ENCODE results near the gene FADS6.
"Not testable (repeated sequence)": the region's sequence is repeated elsewhere in the genome, so short reads cannot be mapped to it uniquely, and the experiment has no call there.

Gene FADS6

GRCh38 chr17:74882517-74883240, 10.8 kb downstream of the FADS6 start:
- DNase-seq = no peak

- DNase-seq = no peak
Observed at GRCh38 chr17:74881073-74881472, 12.4 kb downstream of the FADS6 start.

GRCh38 chr17:74879308-74879707, 14.1 kb downstream of the FADS6 start:
- DNase-seq = no peak

GRCh38 chr17:74878658-74879057, 14.8 kb downstream of the FADS6 start:
- no peak for DNase-seq

GRCh38 chr17:74877592-74878548, 15.6 kb downstream of the FADS6 start:
- no peak for DNase-seq

- no peak for DNase-seq
Observed at GRCh38 chr17:74875977-74876593, 17.3 kb downstream of the FADS6 start.

GRCh38 chr17:74875155-74875976, 18.1 kb downstream of the FADS6 start:
- DNase-seq = no peak

GRCh38 chr17:74874615-74875037, 18.8 kb downstream of the FADS6 start:
- DNase-seq = no peak

- no peak for DNase-seq
Observed at GRCh38 chr17:74873874-74874614, 19.4 kb downstream of the FADS6 start.

- peak; percentile 100 for DNase-seq
Observed at GRCh38 chr17:74873037-74873873, 20.2 kb downstream of the FADS6 start.

- DNase-seq = no peak
Observed at GRCh38 chr17:74872313-74873036, 21.0 kb downstream of the FADS6 start, which contains the start of gene FDXR. FDXR (minus strand) TSS chr17:74872994; CDS start chr17:74872944, 50 bp downstream.

- DNase-seq = no peak
Observed at GRCh38 chr17:74871356-74872076, 21.9 kb downstream of the FADS6 start.

GRCh38 chr17:74870512-74870911, 22.9 kb downstream of the FADS6 start:
- no peak for DNase-seq

- DNase-seq = not testable (repeated sequence)
Observed at GRCh38 chr17:74870028-74870427, 23.4 kb downstream of the FADS6 start.

GRCh38 chr17:74868908-74869255, 24.6 kb downstream of the FADS6 start:
- DNase-seq = no peak

GRCh38 chr17:74868251-74868907, 25.1 kb downstream of the FADS6 start:
- no peak for DNase-seq

GRCh38 chr17:74866198-74866835, 27.1 kb downstream of the FADS6 start:
- no peak for DNase-seq

GRCh38 chr17:74865504-74866197, 27.8 kb downstream of the FADS6 start:
- DNase-seq = no peak
